H1 (cell line): ENCODE results near the gene ADAD2. TPM values are rescaled to one million over a fixed set of nuclear protein-coding genes. Genes with fewer than 3 reads are reported as not detected.

ENCODE experiments used
- CTCF ChIA-PET: fragments of 300-600 bp; sonication (Branson Sonifier 250); formaldehyde crosslinking; loops from one replicate; lab custom pipeline; 2021; ENCODE audit not compliant: partially characterized antibody; lab: Charles Lee
- POLR2A ChIA-PET: fragments of 300-600 bp; sonication (Branson Sonifier 250); formaldehyde crosslinking; loops from one replicate; lab custom pipeline; 2021; ENCODE audit warnings: inconsistent platforms; ENCODE audit not compliant: partially characterized antibody; lab: Charles Lee
- DNase-seq, 2 experiments: peaks; one replicate each; pipeline versions ENCODE4 v3.0.0 to v3.0.0-alpha.2; 2010 to 2022; ENCODE audit warnings: low spot score in 2 of 2, low read depth in 1 of 2, mixed read lengths in 1 of 2
- FAIRE-seq: peaks from 2 replicates; lab custom pipeline; 2011; peaks lifted over from hg19 to GRCh38; lab: Jason Lieb, UNC
- H2AFZ ChIP-seq: 2 replicates; pipeline ENCODE4 v1.8.1; 2012; ENCODE audit warnings: low read length, inconsistent platforms
- H2AK5ac ChIP-seq: 2 replicates; pipeline ENCODE4 v1.6.1; 2013; ENCODE audit warnings: low read depth, low read length
- H2BK120ac ChIP-seq: replicated peaks from 2 replicates; pipeline ENCODE3; 2013; ENCODE audit warnings: low read depth, low read length, inconsistent platforms
- H2BK12ac ChIP-seq: 2 replicates; pipeline ENCODE4 v1.6.1; 2013; ENCODE audit warnings: low read depth, low read length
- H2BK15ac ChIP-seq: 2 replicates; pipeline ENCODE4 v1.6.1; 2013; ENCODE audit warnings: low read length
- H2BK20ac ChIP-seq: 2 replicates; pipeline ENCODE4 v1.6.1; 2013; ENCODE audit warnings: low read length
- H2BK5ac ChIP-seq: 2 replicates; pipeline ENCODE4 v1.6.1; 2013; ENCODE audit warnings: low read depth, low read length
- H3K14ac ChIP-seq: 2 replicates; pipeline ENCODE4 v1.6.1; 2013; ENCODE audit warnings: inconsistent platforms; ENCODE audit not compliant: insufficient read length
- H3K18ac ChIP-seq: 2 replicates; pipeline ENCODE4 v1.6.1; 2013; ENCODE audit warnings: low read length; ENCODE audit errors: extremely low read depth
- H3K23ac ChIP-seq: 2 replicates; pipeline ENCODE4 v1.6.1; 2013; ENCODE audit warnings: inconsistent platforms; ENCODE audit not compliant: insufficient read length
- H3K23me2 ChIP-seq: 2 replicates; pipeline ENCODE4 v1.6.1; 2013; ENCODE audit warnings: low read depth, low read length
- H3K27ac ChIP-seq: 2 replicates; pipeline ENCODE4 v1.6.1; 2011; ENCODE audit warnings: low read depth, low read length, inconsistent platforms
- H3K27me3 ChIP-seq, 4 experiments: replicated peaks in 1 of 4; 1 replicate in 1 of 4; 2 replicates in 3 of 4; pipeline versions ENCODE4 v1.6.1 to v1.8.1; 2011 to 2013; ENCODE audit warnings: low read length in 3 of 4, mild to moderate bottlenecking in 3 of 4, inconsistent platforms in 2 of 4, mixed read lengths in 2 of 4, moderate library complexity in 1 of 4; ENCODE audit not compliant: control insufficient read depth in 3 of 4, insufficient read depth in 3 of 4; ENCODE audit errors: extremely low read depth in 1 of 4
- H3K36me3 ChIP-seq, 4 experiments: 2 replicates each; pipeline versions ENCODE4 v1.6.1 to v1.8.1; 2011 to 2013; ENCODE audit warnings: mild to moderate bottlenecking in 4 of 4, low read length in 3 of 4, moderate library complexity in 2 of 4, control low read depth in 1 of 4, inconsistent platforms in 1 of 4; ENCODE audit not compliant: insufficient read depth in 4 of 4, control insufficient read depth in 2 of 4
- H3K4ac ChIP-seq: replicated peaks from 2 replicates; pipeline ENCODE3; 2013; ENCODE audit warnings: low read length, low read depth, mixed read lengths, inconsistent platforms; ENCODE audit not compliant: insufficient read length
- H3K4me1 ChIP-seq, 4 experiments: replicated peaks in 1 of 4; 1 replicate in 1 of 4; 2 replicates in 3 of 4; pipeline versions ENCODE4 v1.6.1 to v1.8.1; 2011 to 2013; ENCODE audit warnings: low read length in 3 of 4, inconsistent platforms in 2 of 4, mixed read lengths in 1 of 4; ENCODE audit not compliant: insufficient read depth in 4 of 4, control insufficient read depth in 3 of 4
- H3K4me2 ChIP-seq, 2 experiments: 2 replicates each; pipeline versions ENCODE4 v1.6.1 to v1.8.1; 2011 to 2013; ENCODE audit warnings: low read depth in 2 of 2, low read length in 2 of 2, control low read depth in 1 of 2, inconsistent platforms in 1 of 2, mild to moderate bottlenecking in 1 of 2; ENCODE audit not compliant: insufficient read depth in 1 of 2
- H3K4me3 ChIP-seq, 4 experiments: fragments of 200-600, 300-600 bp in 1 of 4; sonication (generic), shearing (Covaris generic), sonication (Bioruptor Twin) in 1 of 4; 2 replicates each; pipeline versions ENCODE4 v1.5.1 to v1.8.1; 2011 to 2016; ENCODE audit warnings: low read length in 4 of 4, low read depth in 3 of 4, control low read depth in 2 of 4, inconsistent platforms in 2 of 4, mild to moderate bottlenecking in 2 of 4, mixed read lengths in 1 of 4, moderate library complexity in 1 of 4; ENCODE audit not compliant: insufficient read depth in 2 of 4; ENCODE audit errors: extremely low read depth in 1 of 4
- H3K56ac ChIP-seq: replicated peaks from 2 replicates; pipeline ENCODE3; 2013; ENCODE audit warnings: low read depth, mild to moderate bottlenecking, mixed read lengths, low read length, inconsistent platforms; ENCODE audit not compliant: insufficient read length
- H3K79me1 ChIP-seq: 2 replicates; pipeline ENCODE4 v1.6.1; 2013; ENCODE audit warnings: low read depth, low read length, control low read depth
- H3K79me2 ChIP-seq, 2 experiments: 2 replicates each; pipeline versions ENCODE4 v1.6.1 to v1.8.1; 2012 to 2013; ENCODE audit warnings: low read length in 2 of 2, mild to moderate bottlenecking in 2 of 2, inconsistent platforms in 1 of 2; ENCODE audit not compliant: insufficient read depth in 2 of 2, control insufficient read depth in 1 of 2
- H3K9ac ChIP-seq, 4 experiments: replicated peaks in 1 of 4; 1 replicate in 1 of 4; 2 replicates in 3 of 4; pipeline versions ENCODE4 v1.6.1 to v1.8.1; 2011 to 2013; ENCODE audit warnings: low read depth in 3 of 4, low read length in 3 of 4, control low read depth in 2 of 4, mild to moderate bottlenecking in 2 of 4, moderate library complexity in 2 of 4, inconsistent platforms in 1 of 4; ENCODE audit errors: extremely low read depth in 1 of 4
- H3K9me3 ChIP-seq, 2 experiments: 2 replicates each; pipeline versions ENCODE4 v1.6.1 to v1.8.1; 2012 to 2013; ENCODE audit warnings: mild to moderate bottlenecking in 2 of 2, moderate library complexity in 2 of 2, control low read depth in 1 of 2, inconsistent platforms in 1 of 2, low read depth in 1 of 2, low read length in 1 of 2, mixed read lengths in 1 of 2; ENCODE audit not compliant: insufficient read depth in 2 of 2
- H4K20me1 ChIP-seq, 2 experiments: replicated peaks in 1 of 2; 2 replicates each; pipeline versions ENCODE3 to v1.8.1; 2011 to 2013; ENCODE audit warnings: inconsistent platforms in 2 of 2, low read length in 2 of 2, mild to moderate bottlenecking in 1 of 2; ENCODE audit not compliant: insufficient read depth in 2 of 2, control insufficient read depth in 1 of 2
- H4K5ac ChIP-seq: 2 replicates; pipeline ENCODE4 v1.6.1; 2013; ENCODE audit warnings: low read length, low read depth, mixed read lengths, inconsistent platforms; ENCODE audit not compliant: insufficient read length
- H4K8ac ChIP-seq: 2 replicates; pipeline ENCODE4 v1.8.0; 2013; ENCODE audit warnings: mild to moderate bottlenecking, moderate library complexity, low read length, inconsistent platforms; ENCODE audit not compliant: insufficient read depth; ENCODE audit errors: extremely low read depth
- H4K91ac ChIP-seq: replicated peaks from 2 replicates; pipeline ENCODE3; 2013; ENCODE audit warnings: low read length, mixed read lengths, inconsistent platforms; ENCODE audit not compliant: insufficient read length
- EZH2 ChIP-seq: fragments of 200-600 bp; sonication (generic); IDR thresholded peaks from 2 replicates; pipeline ENCODE4 v1.7.1; 2012; ENCODE audit warnings: low read depth, mild to moderate bottlenecking, moderate library complexity, low read length, inconsistent platforms; ENCODE audit not compliant: severe bottlenecking
- MAFK ChIP-seq: IDR thresholded peaks from 2 replicates; pipeline ENCODE4 v1.6.1; 2012; ENCODE audit warnings: low read depth, mild to moderate bottlenecking, improper control_type of control experiment, low read length
- NRF1 ChIP-seq: IDR thresholded peaks from 2 replicates; pipeline ENCODE4 v1.6.1; 2011; ENCODE audit warnings: mild to moderate bottlenecking, low read depth, low read length, improper control_type of control experiment
- SIRT6 ChIP-seq: IDR thresholded peaks from one replicate; pipeline ENCODE4 v1.7.1; 2012; ENCODE audit warnings: low read length, inconsistent platforms
- SIX5 ChIP-seq: IDR thresholded peaks from 2 replicates; pipeline ENCODE4 v1.6.1; 2011; ENCODE audit warnings: mild to moderate bottlenecking, low read depth, low read length
- TAF1 ChIP-seq: IDR thresholded peaks from 2 replicates; pipeline ENCODE4 v1.6.1; 2011; ENCODE audit warnings: mild to moderate bottlenecking, low read depth, low read length
- WGBS, 2 experiments: shearing (Covaris generic) in 1 of 2; methylation state at CpG; one replicate each; pipeline versions ENCODE4 v1.1.6 to v1.1.7; 2013 to 2015; ENCODE audit warnings: low lambda C conversion rate in 2 of 2, mixed read lengths in 2 of 2, inconsistent platforms in 1 of 2, low coverage in 1 of 2, missing lambda C conversion rate in 1 of 2; ENCODE audit not compliant: insufficient replicate concordance in 2 of 2, insufficient coverage in 1 of 2, insufficient read length in 1 of 2; ENCODE audit errors: extremely low coverage in 1 of 2, missing lambda C conversion rate in 1 of 2; 5-methylcytosine and 5-hydroxymethylcytosine counted together
- polyA plus RNA-seq, 7 experiments: library from polyadenylated mRNA; depleted of rRNA in 3 of 7; stranded (reverse) in 5 of 7; unstranded in 2 of 7; fragments of >200 nt in 5 of 7; fragments of 200-250 nt in 2 of 7; gene quantifications; 1 replicate in 5 of 7; 2 replicates in 1 of 7; 4 replicates in 1 of 7; pipeline versions ENCODE4 v1.2.1 to v1.2.3, GENCODE V29; 2011 to 2013; ENCODE audit warnings: missing spikeins in 2 of 7, mixed read lengths in 2 of 7
- total RNA-seq: library from RNA; stranded (reverse); fragmentation: NEBNext Ultra II Directional; extraction: Animal tissue kit (Norgen Biotek cat#: 25700); gene quantifications from 2 replicates; pipeline ENCODE4 v1.2.1, GENCODE V29; 2021
- TF ChIP-seq, protein P1 (sequence below): IDR thresholded peaks from 2 replicates; pipeline ENCODE4 v1.6.1; 2011; ENCODE audit warnings: low read length, improper control_type of control experiment
- TF ChIP-seq, protein P2 (sequence below), 3 experiments: IDR thresholded peaks; 1 replicate in 2 of 3; 2 replicates in 1 of 3; pipeline versions ENCODE4 v1.5.1 to v1.6.1; 2011; ENCODE audit warnings: low read length in 3 of 3, mild to moderate bottlenecking in 3 of 3, inconsistent platforms in 2 of 3, low read depth in 1 of 3, moderate library complexity in 1 of 3; ENCODE audit not compliant: insufficient read depth in 1 of 3; ENCODE audit errors: control extremely low read depth in 1 of 3

The ADAD2 gene
- total and polyA plus RNA-seq, 2 of the 8 experiments (the other 6 are each of a cell fraction or from before 2014, with no cell fraction given), result 1.2 to 1.3 TPM

DNA sequence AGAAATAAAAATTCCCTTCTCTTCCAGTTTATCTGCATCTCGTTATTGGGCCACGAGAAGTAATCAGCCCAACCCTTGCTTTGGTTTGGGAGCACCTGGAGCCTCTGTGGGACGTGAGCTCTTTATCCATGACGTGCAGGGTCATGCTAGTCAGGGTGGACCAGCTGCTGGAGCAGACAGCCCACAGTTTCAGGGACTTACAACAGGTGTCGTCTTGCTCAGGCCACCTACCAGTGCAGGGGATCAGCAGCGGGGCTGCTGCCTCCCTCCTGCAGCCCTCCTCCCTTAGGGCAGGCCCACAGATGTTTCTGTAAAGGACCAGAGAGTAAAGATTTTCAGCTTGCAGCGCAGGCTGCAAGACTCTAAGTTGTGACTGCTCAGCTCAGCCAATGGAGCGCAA lies 16.9 kb downstream of the ADAD2 start:
- no peak overlapping the region for H3K18ac ChIP-seq
- no peaks in the 10 kb centered on the region for H3K36me3 ChIP-seq
- no peak overlapping the region for H4K8ac ChIP-seq
- no peak overlapping the region for H3K56ac ChIP-seq
- no peak overlapping the region for H3K27ac ChIP-seq
- H4K91ac ChIP-seq, result no peak overlapping the region
- no peak for DNase-seq
- no peak overlapping the region for H2AK5ac ChIP-seq
- H4K5ac ChIP-seq, result no peak overlapping the region
- H2BK12ac ChIP-seq, result no peak overlapping the region
- ChIA-PET CTCF (interaction anchor here (0.6 to 1.5 kb wide), 4 partner anchors 20 to 171 kb away, joined by 3 to 5 read pairs (median 4); no protein-coding TSS in a partner anchor), POLR2A (no interaction called here)
- TF ChIP-seq SIX5 (no peak), EZH2 (no peak), NRF1 (no peak), SIRT6 (no peak), MAFK (no peak), TAF1 (no peak)
- TF ChIP-seq, protein P1, sequence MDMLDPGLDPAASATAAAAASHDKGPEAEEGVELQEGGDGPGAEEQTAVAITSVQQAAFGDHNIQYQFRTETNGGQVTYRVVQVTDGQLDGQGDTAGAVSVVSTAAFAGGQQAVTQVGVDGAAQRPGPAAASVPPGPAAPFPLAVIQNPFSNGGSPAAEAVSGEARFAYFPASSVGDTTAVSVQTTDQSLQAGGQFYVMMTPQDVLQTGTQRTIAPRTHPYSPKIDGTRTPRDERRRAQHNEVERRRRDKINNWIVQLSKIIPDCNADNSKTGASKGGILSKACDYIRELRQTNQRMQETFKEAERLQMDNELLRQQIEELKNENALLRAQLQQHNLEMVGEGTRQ, result no peak
- TF ChIP-seq, protein P2, sequence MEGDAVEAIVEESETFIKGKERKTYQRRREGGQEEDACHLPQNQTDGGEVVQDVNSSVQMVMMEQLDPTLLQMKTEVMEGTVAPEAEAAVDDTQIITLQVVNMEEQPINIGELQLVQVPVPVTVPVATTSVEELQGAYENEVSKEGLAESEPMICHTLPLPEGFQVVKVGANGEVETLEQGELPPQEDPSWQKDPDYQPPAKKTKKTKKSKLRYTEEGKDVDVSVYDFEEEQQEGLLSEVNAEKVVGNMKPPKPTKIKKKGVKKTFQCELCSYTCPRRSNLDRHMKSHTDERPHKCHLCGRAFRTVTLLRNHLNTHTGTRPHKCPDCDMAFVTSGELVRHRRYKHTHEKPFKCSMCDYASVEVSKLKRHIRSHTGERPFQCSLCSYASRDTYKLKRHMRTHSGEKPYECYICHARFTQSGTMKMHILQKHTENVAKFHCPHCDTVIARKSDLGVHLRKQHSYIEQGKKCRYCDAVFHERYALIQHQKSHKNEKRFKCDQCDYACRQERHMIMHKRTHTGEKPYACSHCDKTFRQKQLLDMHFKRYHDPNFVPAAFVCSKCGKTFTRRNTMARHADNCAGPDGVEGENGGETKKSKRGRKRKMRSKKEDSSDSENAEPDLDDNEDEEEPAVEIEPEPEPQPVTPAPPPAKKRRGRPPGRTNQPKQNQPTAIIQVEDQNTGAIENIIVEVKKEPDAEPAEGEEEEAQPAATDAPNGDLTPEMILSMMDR (IDR thresholded peaks at IDR 0.05; ENCODE audit: control extremely low read depth in 1 of 3, insufficient read depth in 1 of 3, low read depth in 1 of 3, low read length in 3 of 3), result no peak
- H4K20me1 ChIP-seq, result no peaks in the 10 kb centered on the region
- no peaks in the 10 kb centered on the region for H3K79me1 ChIP-seq
- H3K23ac ChIP-seq, result no peak overlapping the region
- H3K9me3 ChIP-seq, result no peaks in the 10 kb centered on the region
- H2BK20ac ChIP-seq, result no peak overlapping the region
- H3K14ac ChIP-seq, result no peak overlapping the region
- no peak overlapping the region for H2BK120ac ChIP-seq
- H3K4me3 ChIP-seq, result no peak overlapping the region
- H2BK5ac ChIP-seq, result no peak overlapping the region
- no peaks in the 10 kb centered on the region for H3K79me2 ChIP-seq
- no peak overlapping the region for H3K9ac ChIP-seq
- peaks cover 0 to 3% (median 0%) of the 10 kb centered on the region in 4 experiments; a peak in 1 of 7 replicates for H3K4me1 ChIP-seq
- no peak overlapping the region for H3K4ac ChIP-seq
- WGBS, 2 experiments, result 76% methylated on average over 8 of the region's 8 CpGs; no CpG with 5 or more reads in 1 of the 2 experiments
- no peaks in the 10 kb centered on the region for H3K23me2 ChIP-seq
- H2AFZ ChIP-seq, result no peak overlapping the region
- H2BK15ac ChIP-seq, result no peak overlapping the region; the same call in 1 of the 2 replicates
- FAIRE-seq, result no peak
- H3K27me3 ChIP-seq, result no peaks in the 10 kb centered on the region
- no peak overlapping the region for H3K4me2 ChIP-seq
